ENCODE results near the gene KRTAP5-6. TPM values are rescaled to one million over a fixed set of nuclear protein-coding genes. Genes with fewer than 3 reads are reported as not detected.

The KRTAP5-6 gene
- total and polyA plus RNA-seq, 8 donors, result not detected

DNA sequence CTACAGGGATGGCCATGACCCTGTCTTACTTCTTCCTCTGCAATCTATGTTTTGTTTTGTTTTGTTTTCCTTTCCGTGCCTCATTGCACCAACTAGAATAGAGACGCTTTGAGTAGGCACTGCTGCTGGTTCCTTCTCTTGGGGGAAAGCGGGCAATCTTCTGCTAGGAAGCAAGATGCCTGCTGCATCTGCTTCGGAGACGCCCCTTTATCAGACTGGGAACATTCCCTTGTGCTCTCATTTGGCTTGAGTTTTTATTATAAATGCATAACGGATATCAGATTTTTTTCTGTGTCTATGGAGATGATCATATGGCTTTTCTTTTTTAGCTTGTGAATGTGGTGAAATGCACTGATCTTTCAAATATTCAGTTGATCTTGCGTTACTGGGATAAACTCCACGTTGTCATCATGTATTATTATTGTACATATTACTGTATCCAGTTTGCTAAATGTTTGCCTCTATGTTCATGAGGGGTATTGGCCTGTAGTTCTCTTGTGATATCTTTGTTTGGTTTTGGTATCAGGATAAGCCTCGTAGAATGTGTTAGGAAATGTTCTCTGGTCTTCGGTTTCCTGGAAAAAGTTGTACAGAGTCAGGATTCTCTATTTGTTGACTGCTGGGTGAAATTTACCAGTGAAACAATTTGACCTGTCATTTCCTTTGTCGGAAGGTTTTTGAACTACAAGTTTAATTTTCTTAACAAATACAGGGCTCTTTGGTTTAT, 23.4 kb upstream of the KRTAP5-6 start:
- WGBS, 2 donors, result 26 to 28% methylated on average over 11 of the region's 11 CpGs
- H3K9me3 ChIP-seq, result no peaks in the 10 kb centered on the region
- no peaks in the 10 kb centered on the region for H3K36me3 ChIP-seq
- FAIRE-seq (no peak), DNase-seq (no peak), ATAC-seq (peak in 3 of 4 donors; percentile 40 to 57 (median 43))
- H3K4me1 ChIP-seq, result peaks cover 0 to 4% (median 0%) of the 10 kb centered on the region in 3 donors
- H3K27me3 ChIP-seq, result no peaks in the 10 kb centered on the region
- H3K4me3 ChIP-seq, result no peak overlapping the region
- intact Hi-C loops (cut with DNase I), result no loop called here
- H3K27ac ChIP-seq, result peak overlapping the region in 2 of 4 donors; percentile 27 to 46
- TF ChIP-seq, protein P1, sequence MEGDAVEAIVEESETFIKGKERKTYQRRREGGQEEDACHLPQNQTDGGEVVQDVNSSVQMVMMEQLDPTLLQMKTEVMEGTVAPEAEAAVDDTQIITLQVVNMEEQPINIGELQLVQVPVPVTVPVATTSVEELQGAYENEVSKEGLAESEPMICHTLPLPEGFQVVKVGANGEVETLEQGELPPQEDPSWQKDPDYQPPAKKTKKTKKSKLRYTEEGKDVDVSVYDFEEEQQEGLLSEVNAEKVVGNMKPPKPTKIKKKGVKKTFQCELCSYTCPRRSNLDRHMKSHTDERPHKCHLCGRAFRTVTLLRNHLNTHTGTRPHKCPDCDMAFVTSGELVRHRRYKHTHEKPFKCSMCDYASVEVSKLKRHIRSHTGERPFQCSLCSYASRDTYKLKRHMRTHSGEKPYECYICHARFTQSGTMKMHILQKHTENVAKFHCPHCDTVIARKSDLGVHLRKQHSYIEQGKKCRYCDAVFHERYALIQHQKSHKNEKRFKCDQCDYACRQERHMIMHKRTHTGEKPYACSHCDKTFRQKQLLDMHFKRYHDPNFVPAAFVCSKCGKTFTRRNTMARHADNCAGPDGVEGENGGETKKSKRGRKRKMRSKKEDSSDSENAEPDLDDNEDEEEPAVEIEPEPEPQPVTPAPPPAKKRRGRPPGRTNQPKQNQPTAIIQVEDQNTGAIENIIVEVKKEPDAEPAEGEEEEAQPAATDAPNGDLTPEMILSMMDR (IDR thresholded peaks at IDR 0.05), result no peak

DNA sequence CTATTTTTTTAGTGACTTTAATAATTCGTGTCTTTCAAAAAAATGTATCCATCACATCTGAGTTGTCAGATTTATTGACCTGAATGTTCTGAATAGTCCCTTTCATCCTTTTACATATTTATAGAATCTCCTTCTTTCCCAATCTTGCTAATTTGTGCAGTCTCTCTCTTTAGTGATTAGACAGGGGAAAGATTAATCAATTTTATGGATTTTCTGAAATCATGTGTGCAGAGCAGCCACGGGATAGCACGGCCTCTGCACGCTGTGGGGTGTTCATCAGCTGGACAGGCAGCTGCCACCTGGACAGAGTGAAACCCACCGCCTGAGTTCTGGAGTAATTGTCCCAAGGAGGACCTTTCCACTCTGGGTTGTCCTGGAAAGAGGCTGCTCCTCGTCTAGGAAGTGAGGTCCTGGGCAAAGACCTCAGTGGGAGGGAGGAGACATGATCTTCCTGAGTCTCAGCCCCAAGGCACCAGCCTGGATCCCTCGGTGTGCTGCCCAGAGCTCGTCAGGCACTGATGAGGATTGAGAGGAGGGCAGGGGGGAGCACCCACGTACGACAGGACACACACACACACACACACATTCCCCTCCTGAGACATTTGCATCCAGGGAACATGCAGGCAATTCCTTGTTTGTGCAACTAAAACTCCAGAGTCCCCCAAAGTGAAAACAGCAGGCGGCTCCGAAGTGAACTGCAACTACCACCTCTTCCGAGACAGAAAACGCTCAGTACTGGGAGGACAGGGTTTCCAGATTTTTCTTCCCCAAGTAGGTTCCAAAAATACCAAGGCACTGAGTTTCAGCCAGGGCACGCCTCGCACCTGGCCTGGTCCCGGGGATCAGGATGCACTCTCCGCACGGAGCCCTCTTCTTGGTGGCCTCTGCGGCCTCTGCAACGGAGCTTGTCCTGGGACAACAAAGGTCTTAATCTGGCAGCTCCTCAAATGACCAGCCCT, 22.5 kb upstream of the KRTAP5-6 start:
- H3K9me3 ChIP-seq, result no peaks in the 10 kb centered on the region
- DNase-seq (no peak), FAIRE-seq (no peak), ATAC-seq (peak in 2 of 4 donors; percentile 14 to 49)
- 35 to 42% methylated on average over 21 of the region's 21 CpGs for WGBS, 2 donors
- TF ChIP-seq, protein P1 (IDR thresholded peaks at IDR 0.05), result no peak
- no peak overlapping the region for H3K4me3 ChIP-seq
- intact Hi-C loops (cut with DNase I), result no loop called here
- no peaks in the 10 kb centered on the region for H3K36me3 ChIP-seq
- H3K4me1 ChIP-seq, result peaks cover 0 to 4% (median 0%) of the 10 kb centered on the region in 3 donors
- no peaks in the 10 kb centered on the region for H3K27me3 ChIP-seq
- peak overlapping the region in 2 of 4 donors; percentile 27 to 46 for H3K27ac ChIP-seq

DNA sequence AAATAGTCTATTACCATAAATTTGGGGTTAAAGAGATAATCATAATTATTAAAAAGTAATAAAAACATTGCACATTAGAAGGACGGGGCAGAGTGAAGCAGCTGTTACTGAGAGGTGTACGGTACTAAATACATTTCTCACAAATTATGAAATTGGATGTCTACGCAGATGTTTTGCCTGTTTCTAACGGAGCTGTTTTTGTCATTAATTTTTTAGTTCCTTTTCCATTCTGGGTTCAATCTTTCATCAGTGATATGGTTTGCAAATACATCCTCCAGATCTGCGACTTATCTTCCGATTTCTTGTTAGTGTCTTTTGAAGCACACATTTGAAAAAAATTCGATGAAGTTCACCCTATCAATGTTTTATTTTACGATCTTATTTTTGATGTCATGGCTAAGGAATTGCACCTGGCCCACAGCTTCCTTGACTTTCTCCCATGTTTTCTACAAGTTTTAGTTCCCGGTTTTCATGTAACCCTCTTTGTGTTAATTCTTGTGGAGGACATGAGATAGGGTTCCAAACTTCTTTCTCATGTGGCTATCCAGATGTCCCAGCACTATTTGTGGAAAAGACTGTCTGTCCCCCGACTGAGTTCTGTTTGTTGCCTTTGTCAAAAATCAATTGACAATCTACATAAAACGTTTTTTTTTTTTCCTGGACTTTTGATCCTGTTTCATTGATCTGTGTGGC, 21.3 kb upstream of the KRTAP5-6 start:
- DNase-seq (no peak), FAIRE-seq (no peak), ATAC-seq (no peak)
- Histone ChIP-seq H3K27ac (no peak overlapping the region), H3K27me3 (no peaks in the 10 kb centered on the region), H3K4me1 (peaks cover 0 to 4% (median 0%) of the 10 kb centered on the region in 3 donors), H3K4me3 (no peak overlapping the region), H3K36me3 (no peaks in the 10 kb centered on the region), H3K9me3 (no peaks in the 10 kb centered on the region)
- intact Hi-C loops (cut with DNase I), result no loop called here
- TF ChIP-seq, protein P1 (IDR thresholded peaks at IDR 0.05), result no peak
- WGBS, 2 donors, result 45 to 56% methylated on average over 11 of the region's 11 CpGs

DNA sequence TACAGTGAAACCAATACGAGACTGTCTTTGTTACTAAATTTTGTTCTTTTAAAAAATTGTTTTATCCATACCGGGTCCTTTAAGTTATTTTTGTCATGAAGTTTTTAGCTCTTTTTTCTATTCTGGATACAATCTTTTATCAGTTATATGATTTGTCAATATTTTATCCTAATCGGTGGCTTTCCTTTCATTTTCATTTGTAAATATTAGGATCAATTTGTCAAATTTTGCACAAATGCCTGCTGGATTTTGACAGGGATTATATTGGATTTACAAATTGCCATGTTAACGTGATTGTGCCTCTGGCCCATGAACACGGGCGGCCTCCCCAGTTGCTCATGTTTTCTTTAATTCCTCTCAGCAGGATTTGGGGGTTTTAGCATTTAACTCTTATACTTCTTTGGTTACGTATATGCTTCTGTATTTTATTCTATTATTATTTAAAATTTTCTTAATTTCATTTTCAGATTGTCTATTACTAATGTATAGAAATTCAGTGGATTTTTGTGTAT, 20.7 kb upstream of the KRTAP5-6 start:
- TF ChIP-seq, protein P1 (IDR thresholded peaks at IDR 0.05), result no peak
- H3K27ac ChIP-seq, result no peak overlapping the region
- no peaks in the 10 kb centered on the region for H3K36me3 ChIP-seq
- no peaks in the 10 kb centered on the region for H3K9me3 ChIP-seq
- FAIRE-seq (no peak), DNase-seq (no peak), ATAC-seq (no peak)
- 39 to 45% methylated on average over 7 of the region's 7 CpGs for WGBS, 2 donors
- H3K4me3 ChIP-seq, result no peak overlapping the region
- peaks cover 0 to 4% (median 0%) of the 10 kb centered on the region in 3 donors for H3K4me1 ChIP-seq
- intact Hi-C loops (cut with DNase I), result no loop called here
- no peaks in the 10 kb centered on the region for H3K27me3 ChIP-seq
